Stimulated activated CD8-positive, alpha-beta memory T cell treated with anti-CD3 and anti-CD28 coated beads, Interleukin-12 subunit alpha, Interleukin-12 subunit beta, amount 100 ng/mL, for 4 hours (primary cell): ENCODE results near the gene PHKG2.

Source experiments
- DNase-seq: peaks from one replicate; pipeline ENCODE4 v3.0.0-alpha.2; 2020; ENCODE audit warnings: low read depth

Gene PHKG2

GRCh38 chr16:30728321-30728720 lies 19.9 kb upstream of the PHKG2 start:
- DNase-seq, result no peak

GRCh38 chr16:30728899-30729672 lies 19.1 kb upstream of the PHKG2 start:
- no peak for DNase-seq

- no peak for DNase-seq
Observed at GRCh38 chr16:30731411-30731810, 16.8 kb upstream of the PHKG2 start.

GRCh38 chr16:30736995-30737793 lies 11.0 kb upstream of the PHKG2 start:
- DNase-seq, result no peak

GRCh38 chr16:30737794-30738648 lies 10.2 kb upstream of the PHKG2 start:
- DNase-seq, result no peak

- DNase-seq, result no peak
Observed at GRCh38 chr16:30738984-30739951, 9.0 kb upstream of the PHKG2 start.

GRCh38 chr16:30740364-30741251 lies 7.6 kb upstream of the PHKG2 start:
- no peak for DNase-seq

- DNase-seq, result no peak
Observed at GRCh38 chr16:30741461-30741914, 6.7 kb upstream of the PHKG2 start.

GRCh38 chr16:30743716-30744115 lies 4.5 kb upstream of the PHKG2 start:
- DNase-seq, result no peak

- no peak for DNase-seq
Observed at GRCh38 chr16:30744183-30744582, 4.0 kb upstream of the PHKG2 start.

- no peak for DNase-seq
Observed at GRCh38 chr16:30745082-30745481, 3.1 kb upstream of the PHKG2 start.

- no peak for DNase-seq
Observed at GRCh38 chr16:30746638-30747175, 1.5 kb upstream of the PHKG2 start.

- no peak for DNase-seq
Observed at GRCh38 chr16:30747331-30747730, 894 bp upstream of the PHKG2 start.

GRCh38 chr16:30748634-30749445 lies 615 bp downstream of the PHKG2 start:
- no peak for DNase-seq

GRCh38 chr16:30750201-30750600 lies 2.0 kb downstream of the PHKG2 start:
- no peak for DNase-seq

- no peak for DNase-seq
Observed at GRCh38 chr16:30750876-30751465, 2.7 kb downstream of the PHKG2 start.

GRCh38 chr16:30753596-30753995 lies 5.4 kb downstream of the PHKG2 start:
- no peak for DNase-seq

- no peak for DNase-seq
Observed at GRCh38 chr16:30755955-30756780, 7.9 kb downstream of the PHKG2 start.
